ENCODE data around the gene NTRK1.
"Not testable (repeated sequence)": the region's sequence is repeated elsewhere in the genome, so short reads cannot be mapped to it uniquely, and the experiment has no call there.

NTRK1 gene

DNA sequence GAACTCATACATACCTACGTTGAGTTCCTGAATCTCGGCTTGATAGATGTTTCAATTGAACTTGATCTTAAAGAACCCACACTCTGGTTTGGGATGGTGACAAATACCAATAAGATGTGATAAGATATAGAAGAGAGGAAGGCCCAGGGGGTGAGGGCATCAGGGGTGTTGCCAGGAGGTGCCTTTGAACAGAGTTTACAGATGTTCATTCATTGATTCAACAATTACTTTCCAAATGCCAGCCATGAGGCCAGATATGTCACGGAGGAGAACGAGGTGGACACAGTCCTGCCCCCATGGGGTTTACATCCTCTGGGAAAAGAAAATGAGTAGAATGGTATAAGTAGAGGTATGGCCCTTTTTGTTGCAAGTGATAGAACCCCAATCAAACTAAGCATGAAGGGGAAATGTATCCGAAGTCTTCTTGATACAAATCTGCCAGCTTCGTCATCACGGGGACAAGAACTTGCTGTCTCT, 60.4 kb downstream of the NTRK1 start:
- no peak for DNase-seq

DNA sequence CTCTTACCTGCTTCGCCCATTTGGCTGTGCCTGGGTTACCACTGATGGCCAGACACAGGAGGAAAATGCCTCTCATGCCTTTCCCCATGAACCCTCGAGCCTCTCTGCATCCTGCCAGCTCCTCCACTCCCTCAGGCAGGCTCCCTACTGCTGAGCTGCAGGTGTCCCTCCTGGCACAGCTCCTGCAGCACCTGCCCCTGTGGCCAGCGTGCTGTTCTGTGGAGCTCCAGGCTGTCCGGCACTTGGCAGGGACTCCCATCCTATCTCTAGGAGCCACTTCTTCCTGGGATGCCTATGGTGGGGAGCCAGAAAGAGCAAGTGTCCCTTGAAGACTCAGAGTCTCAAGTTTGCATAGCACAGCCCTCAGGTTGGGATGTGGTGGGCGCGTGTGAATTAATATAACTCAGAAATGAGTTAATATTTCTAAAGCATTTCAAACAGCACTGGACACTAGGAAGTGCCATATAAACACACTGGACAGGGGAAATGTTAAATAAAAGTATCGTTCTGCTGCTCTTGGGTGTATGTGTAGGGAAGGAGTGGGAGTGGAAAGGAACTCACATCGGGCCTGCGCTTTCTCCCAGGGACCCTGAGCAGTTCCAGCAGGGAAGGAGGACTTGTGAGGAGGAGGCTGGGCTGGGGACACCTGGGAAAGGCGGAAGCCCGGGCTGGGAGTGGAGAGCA, 62.5 kb downstream of the NTRK1 start:
- no peak for DNase-seq

- DNase-seq, result no peak
Measured at GRCh38 chr1:156923670-156924477, 63.2 kb downstream of the NTRK1 start.

- no peak for DNase-seq
Measured at GRCh38 chr1:156924478-156925153, 64.0 kb downstream of the NTRK1 start.

DNA sequence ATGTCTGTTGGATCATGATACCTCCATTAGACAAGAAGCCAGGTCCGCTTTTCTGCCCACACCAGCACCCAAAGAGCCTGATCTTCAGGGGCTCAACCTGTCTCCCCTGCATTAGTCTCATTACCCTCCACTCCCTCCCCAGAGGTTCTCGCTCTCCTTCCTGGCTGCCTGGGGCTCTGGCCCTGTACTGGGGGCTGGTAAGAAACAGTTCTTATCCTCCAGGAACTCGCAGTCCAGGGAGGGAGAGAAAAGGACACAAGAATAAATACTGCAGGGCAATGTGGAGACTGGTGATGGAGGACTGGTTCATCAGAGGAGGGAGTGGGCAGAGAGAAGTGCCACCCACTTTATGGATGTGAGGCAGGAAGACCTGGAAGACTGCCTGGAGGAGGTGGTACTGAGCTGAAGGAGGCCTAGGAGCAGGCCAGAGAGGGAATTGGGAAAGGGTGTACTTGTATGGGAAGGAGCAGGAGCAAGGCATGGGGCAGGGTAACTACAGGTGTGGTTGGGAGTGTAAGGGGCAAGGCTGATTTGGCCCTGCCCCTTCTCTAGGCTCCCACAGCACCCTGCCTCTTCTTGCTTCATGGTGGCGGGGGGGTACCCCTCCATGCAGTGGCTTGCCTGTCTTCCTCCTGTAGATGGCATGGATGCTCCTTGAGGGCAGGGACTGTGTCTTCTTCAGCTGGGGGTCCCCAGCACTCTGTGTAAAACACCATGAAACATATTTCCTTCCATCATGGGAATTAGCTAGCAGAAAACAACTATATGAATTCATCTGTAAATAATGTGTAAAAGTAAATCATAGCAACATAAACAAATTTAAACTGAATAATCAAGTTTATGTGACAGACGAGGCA, 64.7 kb downstream of the NTRK1 start:
- DNase-seq, result no peak

DNA sequence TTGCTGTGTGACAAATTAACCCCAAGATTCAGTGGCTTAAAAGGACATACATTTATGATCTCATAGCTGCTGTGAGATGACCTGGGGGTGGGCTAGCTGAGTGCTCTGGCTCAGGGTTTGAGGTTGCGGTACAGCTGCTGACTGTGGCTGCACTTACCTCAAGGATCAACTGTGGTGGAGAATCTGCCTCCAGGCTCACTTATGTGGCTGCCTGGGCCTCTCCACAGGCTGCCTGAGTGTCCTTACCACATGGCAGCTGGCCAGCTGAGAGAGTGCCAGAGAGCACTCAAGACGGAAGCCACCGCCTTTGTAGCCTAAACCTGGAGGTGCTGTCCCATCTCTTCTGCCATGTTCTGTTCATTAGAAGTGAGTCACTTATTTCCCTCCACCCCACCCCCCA, 65.5 kb downstream of the NTRK1 start:
- DNase-seq, result no peak

DNA sequence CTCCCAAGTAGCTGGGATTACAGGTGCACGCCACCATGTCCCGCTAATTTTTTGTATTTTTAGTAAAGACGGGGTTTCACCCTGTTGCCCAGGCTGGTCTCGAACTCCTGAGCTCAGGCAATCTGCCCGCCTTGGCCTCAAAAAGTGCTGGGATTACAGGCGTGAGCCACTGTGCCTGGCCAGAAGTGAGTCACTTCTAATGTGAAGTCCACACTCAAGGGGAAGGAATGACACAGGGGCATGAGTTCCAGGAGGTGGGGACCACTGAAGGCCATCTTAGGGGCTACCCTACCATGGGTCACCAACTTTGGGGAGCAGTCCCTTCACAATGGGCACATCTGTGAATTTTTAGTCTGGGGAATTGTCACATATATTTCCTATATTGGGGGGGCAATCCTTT, 66.0 kb downstream of the NTRK1 start:
- DNase-seq, result not testable (repeated sequence)

DNA sequence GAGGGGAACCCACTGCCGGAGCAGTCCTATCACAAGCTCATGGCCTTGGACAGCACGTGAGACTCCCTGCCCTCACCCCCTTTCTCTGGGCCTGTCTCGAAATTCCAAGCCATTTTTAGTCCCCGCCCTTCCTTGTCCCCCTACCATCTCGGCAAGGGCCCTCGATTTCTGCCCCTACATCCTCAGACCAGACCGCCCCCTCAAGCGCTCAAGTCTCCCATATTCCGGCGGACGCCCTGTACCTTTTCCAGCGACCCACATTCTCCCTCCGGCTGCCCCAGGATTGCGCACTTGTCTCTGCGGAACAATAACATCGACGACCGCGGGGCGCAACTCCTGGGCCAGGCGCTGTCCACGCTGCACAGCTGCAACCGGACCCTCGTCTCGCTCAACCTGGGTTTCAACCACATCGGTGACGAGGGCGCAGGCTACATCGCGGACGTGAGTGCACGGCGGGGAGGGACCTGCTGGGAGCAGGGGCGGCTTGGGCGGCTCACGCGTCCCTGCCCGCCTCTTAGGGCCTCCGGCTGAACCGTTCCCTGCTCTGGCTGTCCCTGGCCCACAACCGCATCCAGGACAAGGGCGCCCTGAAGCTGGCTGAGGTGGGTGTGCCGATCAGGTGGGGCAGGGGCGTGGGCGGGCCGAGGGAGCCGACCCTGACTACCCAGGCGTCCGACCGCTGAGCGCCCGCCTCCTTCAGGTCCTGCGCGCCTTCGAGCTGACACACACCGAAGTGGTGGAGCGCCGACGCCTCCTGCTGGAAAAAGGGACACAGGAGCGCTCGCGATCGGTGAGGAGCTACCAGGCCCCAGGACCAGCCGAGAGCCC, 66.8 kb downstream of the NTRK1 start:
- DNase-seq, result peak; percentile 63

DNA sequence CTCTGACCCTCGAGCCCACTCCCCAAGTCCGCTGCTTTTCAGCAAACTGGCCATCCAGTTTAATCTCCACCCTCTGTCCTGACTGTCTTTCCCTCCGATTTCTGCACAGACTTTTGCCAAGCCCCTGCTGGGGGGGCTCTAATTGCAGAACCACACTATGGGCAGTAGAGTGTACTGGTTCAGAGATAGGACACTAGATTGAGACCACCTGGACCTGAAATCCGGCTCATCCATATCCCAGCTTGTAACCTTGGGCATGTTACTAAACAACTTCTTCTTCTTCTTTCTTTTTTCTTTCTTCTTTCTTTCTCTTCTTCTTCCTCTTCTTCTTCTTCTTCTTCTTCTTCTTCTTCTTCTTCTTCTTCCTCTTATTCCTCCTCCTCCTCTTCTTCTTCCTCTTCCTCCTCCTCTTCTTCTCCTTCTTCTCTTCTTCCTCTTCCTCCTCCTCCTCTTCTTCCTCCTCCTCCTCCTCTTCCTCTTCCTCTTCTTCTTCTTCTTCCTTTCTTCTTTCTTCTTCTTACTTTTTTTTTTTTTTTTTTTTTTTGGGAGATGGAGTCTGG, 67.5 kb downstream of the NTRK1 start:
- no peak for DNase-seq

DNA sequence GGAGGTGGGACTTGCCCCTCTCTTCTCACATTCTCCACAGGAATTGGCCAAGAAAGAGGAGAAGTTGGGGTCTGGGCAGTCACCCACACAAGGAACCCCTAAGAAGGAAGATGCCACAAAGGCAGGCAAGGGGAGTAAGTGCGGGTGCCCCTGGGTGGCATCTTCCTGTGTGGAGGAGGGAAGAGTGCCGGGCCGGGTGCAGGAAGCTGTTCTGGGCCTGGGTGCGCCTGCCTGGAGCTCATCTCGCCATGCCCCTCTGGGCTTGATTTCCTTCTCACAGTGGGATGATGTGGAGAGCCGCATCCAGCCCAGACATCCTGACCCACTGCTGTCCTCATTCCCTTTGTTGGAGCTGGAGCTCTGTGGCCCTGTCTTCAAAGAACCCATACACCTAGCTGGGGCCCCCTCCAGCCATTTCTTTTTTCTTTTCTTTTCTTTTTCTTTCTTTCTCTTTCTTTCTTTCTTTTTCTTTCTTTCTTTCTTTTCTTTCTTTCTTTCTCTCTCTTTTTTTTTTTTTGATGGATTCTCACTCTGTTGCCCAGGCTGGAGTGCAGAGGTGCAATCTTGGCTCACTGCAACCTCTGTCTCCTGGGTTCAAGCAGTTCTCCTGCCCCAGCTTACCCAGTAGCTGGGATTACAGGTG, 69.1 kb downstream of the NTRK1 start:
- DNase-seq, result no peak

DNA sequence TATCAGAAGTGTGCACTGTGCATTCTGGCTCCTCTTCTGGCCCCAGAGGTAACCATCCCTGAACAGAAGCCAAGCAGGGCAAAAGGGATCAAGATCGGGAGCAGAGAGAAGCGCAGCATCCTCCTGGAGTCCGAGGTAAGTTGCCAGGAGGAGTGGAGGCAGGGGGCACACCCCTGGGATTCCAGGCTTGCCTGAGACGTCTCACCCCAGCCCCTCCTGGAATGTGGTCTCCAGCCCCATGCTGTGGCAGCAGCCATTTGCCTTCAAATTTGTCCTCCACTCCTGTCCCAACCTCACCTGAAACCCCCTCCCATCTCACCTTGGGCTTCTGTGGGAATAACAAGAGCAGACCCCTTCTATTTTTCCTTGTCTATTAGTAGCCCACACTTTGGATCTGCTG, 69.8 kb downstream of the NTRK1 start:
- DNase-seq, result no peak
